ENCODE results near the gene TMEM164.

Gene TMEM164

DNA sequence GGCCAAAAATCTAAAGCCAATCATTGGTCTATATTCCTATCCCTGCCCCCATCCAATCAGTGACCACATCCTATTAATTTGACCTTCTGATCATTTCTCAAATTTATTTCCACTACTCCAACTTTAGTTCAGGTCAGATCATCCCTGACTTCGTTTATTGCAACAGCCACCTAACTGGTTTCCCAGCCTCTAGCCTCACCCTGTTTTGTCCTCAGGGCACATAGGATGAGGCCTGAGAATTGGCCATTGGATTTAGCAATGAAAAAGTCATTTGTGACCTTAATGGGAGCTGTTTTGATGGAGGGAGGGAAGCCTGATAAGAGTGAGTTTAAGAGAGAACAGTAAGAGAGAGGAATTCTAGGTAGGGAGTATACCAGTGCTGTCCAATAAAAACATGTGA lies 160.0 kb downstream of the TMEM164 start:
- no peak for DNase-seq (ENCODE audit: low spot score)
- Histone ChIP-seq H3K4me3 (no peak overlapping the region), H3K27ac (no peak overlapping the region)
- TF ChIP-seq, protein P1, sequence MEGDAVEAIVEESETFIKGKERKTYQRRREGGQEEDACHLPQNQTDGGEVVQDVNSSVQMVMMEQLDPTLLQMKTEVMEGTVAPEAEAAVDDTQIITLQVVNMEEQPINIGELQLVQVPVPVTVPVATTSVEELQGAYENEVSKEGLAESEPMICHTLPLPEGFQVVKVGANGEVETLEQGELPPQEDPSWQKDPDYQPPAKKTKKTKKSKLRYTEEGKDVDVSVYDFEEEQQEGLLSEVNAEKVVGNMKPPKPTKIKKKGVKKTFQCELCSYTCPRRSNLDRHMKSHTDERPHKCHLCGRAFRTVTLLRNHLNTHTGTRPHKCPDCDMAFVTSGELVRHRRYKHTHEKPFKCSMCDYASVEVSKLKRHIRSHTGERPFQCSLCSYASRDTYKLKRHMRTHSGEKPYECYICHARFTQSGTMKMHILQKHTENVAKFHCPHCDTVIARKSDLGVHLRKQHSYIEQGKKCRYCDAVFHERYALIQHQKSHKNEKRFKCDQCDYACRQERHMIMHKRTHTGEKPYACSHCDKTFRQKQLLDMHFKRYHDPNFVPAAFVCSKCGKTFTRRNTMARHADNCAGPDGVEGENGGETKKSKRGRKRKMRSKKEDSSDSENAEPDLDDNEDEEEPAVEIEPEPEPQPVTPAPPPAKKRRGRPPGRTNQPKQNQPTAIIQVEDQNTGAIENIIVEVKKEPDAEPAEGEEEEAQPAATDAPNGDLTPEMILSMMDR (IDR thresholded peaks at IDR 0.05), result no peak

DNA sequence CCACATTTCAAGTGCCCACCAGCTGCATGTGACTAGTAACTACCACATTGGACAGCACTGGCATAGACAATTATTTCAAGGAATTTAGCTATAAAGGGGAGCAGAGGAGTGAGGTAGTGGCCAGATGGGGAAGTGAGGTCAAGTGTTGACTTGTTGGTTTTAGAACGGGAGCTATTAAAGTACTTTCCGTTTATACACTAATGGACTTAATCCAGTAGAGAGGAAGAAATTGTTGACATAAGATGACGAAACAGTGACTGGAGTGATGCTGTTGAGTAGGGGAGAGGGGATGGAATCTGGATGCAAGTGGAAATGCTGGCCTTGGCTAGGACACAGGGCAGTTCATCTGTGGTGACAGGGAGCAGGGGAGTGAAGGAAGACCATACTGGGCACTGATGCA lies 160.6 kb downstream of the TMEM164 start:
- TF ChIP-seq, protein P1 (IDR thresholded peaks at IDR 0.05), result no peak
- DNase-seq (ENCODE audit: low spot score), result no peak
- H3K4me3 ChIP-seq, result no peak overlapping the region
- no peak overlapping the region for H3K27ac ChIP-seq

DNA sequence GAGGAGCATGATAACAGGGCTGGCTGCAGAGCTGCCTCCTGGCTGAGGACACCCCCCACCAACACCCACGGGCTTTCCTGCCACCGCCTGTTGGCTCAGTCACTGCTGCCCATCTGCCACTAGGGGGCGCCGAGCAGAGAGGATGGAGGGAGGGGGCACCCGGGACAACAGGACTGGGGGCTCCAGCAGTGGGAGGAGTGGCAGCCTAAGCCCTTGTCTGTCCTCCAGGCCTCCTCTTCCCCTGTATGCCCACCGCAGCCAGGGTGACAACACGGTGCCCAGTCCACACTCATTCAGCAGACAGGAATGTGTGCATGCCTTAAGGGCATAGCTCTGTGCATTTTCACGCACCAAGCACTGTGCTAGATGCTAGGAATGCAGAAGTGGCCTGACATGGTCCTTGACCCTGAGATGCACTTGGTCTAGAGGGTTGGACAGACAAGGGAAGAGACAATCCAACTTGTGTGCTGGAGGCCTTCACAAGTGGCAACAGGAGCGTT lies 165.1 kb downstream of the TMEM164 start:
- TF ChIP-seq, protein P1 (IDR thresholded peaks at IDR 0.05), result peak; percentile 19
- DNase-seq (ENCODE audit: low spot score), result no peak

DNA sequence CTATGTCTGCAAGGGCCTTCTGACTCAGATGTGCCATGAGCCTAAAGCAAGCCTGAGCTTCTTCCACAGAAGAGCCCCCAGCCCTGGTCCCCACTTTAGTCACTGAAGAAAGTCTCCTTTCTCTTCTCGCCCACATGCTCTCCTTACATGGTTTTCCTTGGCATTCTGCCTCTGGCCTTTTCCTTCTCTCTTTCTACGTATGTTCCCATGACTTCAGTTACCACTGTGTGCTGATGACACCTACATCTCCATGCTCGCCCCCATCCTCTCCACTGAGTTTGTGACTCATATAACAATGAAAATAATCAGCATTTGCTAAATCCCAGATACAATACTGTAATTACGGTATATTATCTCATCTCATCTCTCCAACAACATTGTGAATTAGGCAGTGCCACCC lies 165.7 kb downstream of the TMEM164 start:
- TF ChIP-seq, protein P1 (IDR thresholded peaks at IDR 0.05), result no peak
- H3K4me3 ChIP-seq, result no peak overlapping the region
- no peak overlapping the region for H3K27ac ChIP-seq
- no peak for DNase-seq (ENCODE audit: low spot score)

More for the DNA sequence above, 165.1 kb downstream of the TMEM164 start:
- Histone ChIP-seq H3K27ac (no peak overlapping the region), H3K4me3 (no peak overlapping the region)

DNA sequence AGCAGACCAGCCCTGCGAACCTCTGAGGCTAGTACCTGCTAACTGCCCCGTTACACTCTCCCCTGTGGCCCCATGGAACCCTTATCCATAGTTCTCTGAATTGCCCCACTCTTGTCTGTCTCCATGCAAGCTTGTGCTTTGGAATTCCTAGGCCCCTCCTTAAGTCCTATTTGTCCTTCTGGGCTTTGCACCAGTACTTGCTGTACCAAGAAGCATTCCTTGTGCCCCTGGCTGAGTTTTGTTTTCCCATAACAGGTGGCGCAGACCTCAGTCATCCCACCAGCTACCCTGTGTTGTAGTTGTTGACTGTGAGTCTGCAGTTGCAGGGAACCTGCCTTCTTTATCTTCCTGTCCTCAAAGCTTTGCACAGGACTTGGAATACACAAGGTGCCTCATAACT lies 167.1 kb downstream of the TMEM164 start:
- no peak for DNase-seq (ENCODE audit: low spot score)
- Histone ChIP-seq H3K4me3 (no peak overlapping the region), H3K27ac (no peak overlapping the region)
- TF ChIP-seq, protein P1 (IDR thresholded peaks at IDR 0.05), result no peak

DNA sequence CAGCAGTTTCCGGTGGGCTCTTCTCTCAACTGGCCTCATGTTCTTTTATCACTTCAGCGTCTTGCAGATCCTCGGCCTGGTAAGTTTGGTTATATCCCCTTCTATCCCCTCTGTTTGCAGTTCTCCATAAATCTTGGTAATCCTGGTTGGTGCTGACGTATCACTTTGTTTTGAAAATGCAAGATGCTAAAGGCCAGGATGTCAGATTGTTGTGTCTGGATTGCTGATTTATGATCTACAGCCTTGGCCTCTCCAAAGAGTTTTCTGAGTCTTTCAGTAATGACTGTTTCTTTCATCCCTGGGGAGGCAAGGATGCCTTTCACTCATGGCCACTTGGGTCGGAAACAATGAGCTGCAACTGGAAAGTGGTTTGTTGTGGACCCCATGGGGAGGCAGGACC lies 168.5 kb downstream of the TMEM164 start:
- no peak overlapping the region for H3K4me3 ChIP-seq
- TF ChIP-seq, protein P1 (IDR thresholded peaks at IDR 0.05), result no peak
- no peak overlapping the region for H3K27ac ChIP-seq
- DNase-seq (ENCODE audit: low spot score), result no peak

DNA sequence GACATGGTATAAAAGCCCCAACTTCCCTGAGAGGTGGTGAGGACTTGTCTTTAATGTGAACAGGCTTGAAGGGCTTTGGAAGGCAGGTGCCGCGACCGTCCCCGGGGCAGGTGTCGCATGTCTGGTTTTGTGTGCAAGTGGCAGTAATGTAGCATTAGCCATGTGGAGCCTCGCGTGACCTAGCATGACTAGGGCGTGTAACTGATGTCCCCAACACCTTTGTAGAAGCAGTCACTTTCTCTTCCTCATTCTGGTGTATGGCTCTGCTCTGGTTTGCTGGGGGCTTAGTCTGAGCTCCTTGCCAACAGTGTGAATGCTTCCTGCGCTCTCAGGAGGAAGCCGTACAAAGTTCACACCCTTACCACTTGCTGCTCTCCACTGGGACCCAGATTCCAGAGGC lies 169.3 kb downstream of the TMEM164 start:
- Histone ChIP-seq H3K4me3 (no peak overlapping the region), H3K27ac (no peak overlapping the region)
- TF ChIP-seq, protein P1 (IDR thresholded peaks at IDR 0.05), result no peak
- no peak for DNase-seq (ENCODE audit: low spot score)

Measured in coronary artery (tissue), 2 donors.